IMR-90 (cell line): ENCODE data around the gene ALOX12. TPM values are rescaled to one million over a fixed set of nuclear protein-coding genes. Genes with fewer than 3 reads are reported as not detected.

Experiments
- ATAC-seq: fragments of 200-7000 bp; cut with Tn5 transposase; 2 replicates; pipeline ENCODE4 v1.9.1; 2020; ENCODE audit warnings: low read depth, mild to moderate bottlenecking, moderate library complexity
- BruUV-seq: library from RNA; stranded (reverse); fragments of 400-500 nt; replicated peaks from 2 replicates; lab custom pipeline; 2021; lab: Mats Ljungman, UMichigan
- CTCF ChIA-PET: fragments of 300-600 bp; formaldehyde crosslinking; extraction: SDS; loops from one replicate; lab custom pipeline; 2021; ENCODE audit warnings: antibody characterized with exemption; lab: Yijun Ruan, JAX
- POLR2A ChIA-PET: fragments of 300-600 bp; sonication (Branson Sonifier 250); formaldehyde crosslinking; loops from one replicate; lab custom pipeline; 2022; ENCODE audit warnings: antibody characterized with exemption; ENCODE audit not compliant: unreplicated experiment; lab: Charles Lee
- DNase-seq: peaks from one replicate; pipeline ENCODE4 v3.0.0; 2013
- H2AFZ ChIP-seq: replicated peaks from 2 replicates; pipeline ENCODE3; 2013; ENCODE audit warnings: low read length, mild to moderate bottlenecking; ENCODE audit not compliant: poor library complexity
- H2AK5ac ChIP-seq: 2 replicates; pipeline ENCODE4 v1.6.1; 2013; ENCODE audit warnings: low read depth, low read length, inconsistent platforms
- H2AK9ac ChIP-seq: replicated peaks from 2 replicates; pipeline ENCODE3; 2013; ENCODE audit warnings: mild to moderate bottlenecking, low read depth, low read length, moderate library complexity; ENCODE audit not compliant: poor library complexity
- H2BK120ac ChIP-seq: 2 replicates; pipeline ENCODE4 v1.6.1; 2013; ENCODE audit warnings: low read depth, low read length, inconsistent platforms
- H2BK15ac ChIP-seq: 3 replicates; pipeline ENCODE4 v1.6.1; 2013; ENCODE audit warnings: low read depth, low read length, inconsistent platforms
- H2BK20ac ChIP-seq: 2 replicates; pipeline ENCODE4 v1.6.1; 2013; ENCODE audit warnings: low read depth, mild to moderate bottlenecking, inconsistent platforms, low read length, moderate library complexity
- H2BK5ac ChIP-seq: 2 replicates; pipeline ENCODE4 v1.6.1; 2013; ENCODE audit warnings: mild to moderate bottlenecking, low read depth, low read length, inconsistent platforms; ENCODE audit not compliant: poor library complexity, severe bottlenecking
- H3K14ac ChIP-seq: replicated peaks from 2 replicates; pipeline ENCODE4 v1.6.1; 2013; ENCODE audit warnings: low read depth, low read length, inconsistent platforms
- H3K18ac ChIP-seq: 2 replicates; pipeline ENCODE4 v1.6.1; 2013; ENCODE audit warnings: low read depth, low read length, control low read depth
- H3K23ac ChIP-seq: 2 replicates; pipeline ENCODE4 v1.6.1; 2013; ENCODE audit warnings: low read depth, low read length, inconsistent platforms
- H3K27ac ChIP-seq: 2 replicates; pipeline ENCODE4 v1.5.1; 2013; ENCODE audit warnings: mild to moderate bottlenecking, control low read depth, low read length; ENCODE audit not compliant: insufficient read depth
- H3K27me3 ChIP-seq: 2 replicates; pipeline ENCODE4 v1.6.1; 2013; ENCODE audit warnings: low read length; ENCODE audit not compliant: control insufficient read depth, insufficient read depth
- H3K36me3 ChIP-seq: 2 replicates; pipeline ENCODE4 v1.6.1; 2013; ENCODE audit warnings: low read length, mixed read lengths; ENCODE audit not compliant: control insufficient read depth, insufficient read depth
- H3K4ac ChIP-seq: 2 replicates; pipeline ENCODE4 v1.6.1; 2013; ENCODE audit warnings: low read depth, low read length, inconsistent platforms
- H3K4me1 ChIP-seq: 2 replicates; pipeline ENCODE4 v1.6.1; 2013; ENCODE audit warnings: low read length, mixed read lengths; ENCODE audit not compliant: control insufficient read depth, insufficient read depth
- H3K4me2 ChIP-seq: 2 replicates; pipeline ENCODE4 v1.6.1; 2013; ENCODE audit warnings: low read depth, mild to moderate bottlenecking, control low read depth, low read length, moderate library complexity
- H3K4me3 ChIP-seq: 2 replicates; pipeline ENCODE4 v1.5.1; 2013; ENCODE audit warnings: low read depth, mild to moderate bottlenecking, control low read depth, low read length, moderate library complexity; ENCODE audit not compliant: insufficient read depth
- H3K56ac ChIP-seq: 2 replicates; pipeline ENCODE4 v1.6.1; 2013; ENCODE audit warnings: low read length, inconsistent platforms; ENCODE audit not compliant: insufficient read depth; ENCODE audit errors: extremely low read depth
- H3K79me1 ChIP-seq, 2 experiments: 2 replicates each; pipeline ENCODE4 v1.6.1; 2013; ENCODE audit warnings: low read length in 2 of 2, inconsistent platforms in 1 of 2, low read depth in 1 of 2
- H3K9ac ChIP-seq: 2 replicates; pipeline ENCODE4 v1.6.1; 2013; ENCODE audit warnings: low read depth, low read length, control low read depth
- H3K9me1 ChIP-seq: 2 replicates; pipeline ENCODE4 v1.6.1; 2013; ENCODE audit warnings: low read length, inconsistent platforms; ENCODE audit not compliant: insufficient read depth
- H3K9me3 ChIP-seq: 2 replicates; pipeline ENCODE4 v1.6.1; 2013; ENCODE audit warnings: low read length; ENCODE audit not compliant: control insufficient read depth, insufficient read depth
- H4K20me1 ChIP-seq: 2 replicates; pipeline ENCODE4 v1.6.1; 2013; ENCODE audit warnings: low read length, inconsistent platforms; ENCODE audit not compliant: insufficient read depth
- H4K5ac ChIP-seq: 2 replicates; pipeline ENCODE4 v1.6.1; 2013; ENCODE audit warnings: mild to moderate bottlenecking, low read depth, low read length, control low read depth
- H4K8ac ChIP-seq, 2 experiments: 2 replicates each; pipeline ENCODE4 v1.6.1; 2013; ENCODE audit warnings: low read depth in 2 of 2, low read length in 2 of 2, control low read depth in 1 of 2, inconsistent platforms in 1 of 2
- H4K91ac ChIP-seq: 2 replicates; pipeline ENCODE4 v1.6.1; 2013; ENCODE audit warnings: low read depth, low read length, inconsistent platforms; ENCODE audit not compliant: insufficient read depth
- BHLHE40 ChIP-seq: fragments of 150-350 bp; IDR thresholded peaks from 2 replicates; pipeline ENCODE4 v1.6.1; 2016; ENCODE audit warnings: mild to moderate bottlenecking, low read depth, low read length
- CEBPB ChIP-seq: IDR thresholded peaks from 2 replicates; pipeline ENCODE4 v1.6.1; 2012; ENCODE audit warnings: low read depth, low read length, improper control_type of control experiment
- CHD1 ChIP-seq: IDR thresholded peaks from 2 replicates; pipeline ENCODE4 v1.6.1; 2012; ENCODE audit warnings: low read depth, low read length, improper control_type of control experiment
- CTCF ChIP-seq: conservative IDR thresholded peaks from 2 replicates; pipeline ENCODE4 v1.5.1; 2012; ENCODE audit warnings: mild to moderate bottlenecking, low read depth, low read length, improper control_type of control experiment
- FOS ChIP-seq: fragments of 150-350 bp; IDR thresholded peaks from 2 replicates; pipeline ENCODE4 v1.6.1; 2016; ENCODE audit warnings: low read depth, low read length
- MAFK ChIP-seq: IDR thresholded peaks from 2 replicates; pipeline ENCODE4 v1.6.1; 2012; ENCODE audit warnings: low read depth, low read length, improper control_type of control experiment
- MXI1 ChIP-seq: IDR thresholded peaks from 2 replicates; pipeline ENCODE4 v1.6.1; 2012; ENCODE audit warnings: low read depth, mild to moderate bottlenecking, low read length, moderate library complexity, borderline replicate concordance
- NFE2L2 ChIP-seq: fragments of 150-350 bp; IDR thresholded peaks from 2 replicates; pipeline ENCODE4 v1.6.1; 2016; ENCODE audit warnings: low read depth, mild to moderate bottlenecking, low read length
- POLR2A ChIP-seq: IDR thresholded peaks from 2 replicates; pipeline ENCODE4 v1.6.1; 2012; ENCODE audit warnings: mild to moderate bottlenecking, low read depth, low read length
- RAD21 ChIP-seq: IDR thresholded peaks from 2 replicates; pipeline ENCODE4 v1.6.1; 2012; ENCODE audit warnings: low read length, improper control_type of control experiment
- RCOR1 ChIP-seq: IDR thresholded peaks from 2 replicates; pipeline ENCODE4 v1.6.1; 2012; ENCODE audit warnings: mild to moderate bottlenecking, low read length, improper control_type of control experiment; ENCODE audit not compliant: insufficient replicate concordance
- RFX5 ChIP-seq: IDR thresholded peaks from 2 replicates; pipeline ENCODE4 v1.8.0; 2012; ENCODE audit warnings: low read depth, mild to moderate bottlenecking, low read length, moderate library complexity
- SMC3 ChIP-seq: fragments of 150-350 bp; IDR thresholded peaks from 2 replicates; pipeline ENCODE4 v1.6.1; 2016; ENCODE audit warnings: low read depth, mild to moderate bottlenecking, antibody characterized with exemption, low read length, moderate library complexity
- WGBS, 2 experiments: methylation state at CpG; one replicate each; pipeline versions ENCODE4 v1.1.5 to v1.1.7; 2013; ENCODE audit warnings: missing lambda C conversion rate in 2 of 2; ENCODE audit not compliant: insufficient read length in 1 of 2; ENCODE audit errors: extremely low coverage in 2 of 2; 5-methylcytosine and 5-hydroxymethylcytosine counted together
- dilution Hi-C: fragments of 300-500 bp; cut with HindIII; formaldehyde crosslinking; loops from one replicate; pipeline ENCODE4 v1.14.3; 2018; ENCODE audit warnings: low sequenced_read_pairs; ENCODE audit not compliant: unreplicated experiment
- in situ Hi-C: fragments of 300-500 bp; cut with MboI; formaldehyde crosslinking; loops from 3 replicates; pipeline ENCODE4 v1.14.3; 2019; ENCODE audit warnings: low sequenced_read_pairs, inconsistent platforms, mixed read lengths
- intact Hi-C: fragments of 100-400 bp; cut with micrococcal nuclease; formaldehyde crosslinking; loops from 2 replicates; pipeline ENCODE4 v1.10.0; 2022
- polyA plus RNA-seq, 3 experiments: library from polyadenylated mRNA; depleted of rRNA; stranded (reverse); fragments of >200 nt; gene quantifications; 2 replicates each; pipeline ENCODE4 v1.2.3, GENCODE V29; 2012; ENCODE audit warnings: low replicate concordance in 1 of 3
- total RNA-seq: library from RNA; depleted of rRNA; stranded (reverse); fragments of >200 nt; gene quantifications from 2 replicates; pipeline ENCODE4 v1.2.3, GENCODE V29; 2012
- TF ChIP-seq, protein P1 (sequence below): fragments of 150-350 bp; IDR thresholded peaks from 2 replicates; pipeline ENCODE4 v1.6.1; 2017; ENCODE audit warnings: mild to moderate bottlenecking, antibody characterized with exemption, low read length, low read depth
- TF ChIP-seq, protein P2 (sequence below): fragments of 150-350 bp; IDR thresholded peaks from 2 replicates; pipeline ENCODE4 v1.6.1; 2016; ENCODE audit warnings: low read depth, mild to moderate bottlenecking, low read length, moderate library complexity, borderline replicate concordance

The ALOX12 gene
- total and polyA plus RNA-seq, 2 of the 4 experiments (the other 2 are of a cell fraction): 0.03 TPM; not detected in 1

- Histone ChIP-seq H4K8ac (peak overlapping the region; percentile 95 to 98), H3K56ac (peak overlapping the region; percentile 85), H4K20me1 (no peaks in the 10 kb centered on the region), H3K18ac (peak overlapping the region; percentile 80), H2BK15ac (peak overlapping the region; percentile 61; the same call in 1 of the 3 replicates), H2AFZ (peak overlapping the region; percentile 97), H2BK20ac (peak overlapping the region; percentile 41; the same call in 1 of the 2 replicates), H3K4ac (peak overlapping the region; percentile 90), H2AK9ac (peak overlapping the region; percentile 7), H2AK5ac (peak overlapping the region; percentile 46), H3K9me3 (no peaks in the 10 kb centered on the region), H3K23ac (peak overlapping the region; percentile 50), H3K27ac (peak overlapping the region; percentile 71), H3K14ac (peak overlapping the region; percentile 88), H3K4me2 (peak overlapping the region; percentile 82), H3K9ac (peak overlapping the region; percentile 61), H4K5ac (peak overlapping the region; percentile 92), H2BK5ac (peak overlapping the region; percentile 71), H2BK120ac (peak overlapping the region; percentile 53), H4K91ac (peak overlapping the region; percentile 91), H3K79me1 (peaks cover 5 to 17% of the 10 kb centered on the region in 2 experiments; a peak in 1 of 4 replicates), H3K36me3 (no peaks in the 10 kb centered on the region), H3K4me3 (peak overlapping the region; percentile 60), H3K9me1 (peaks cover 8% of the 10 kb centered on the region; the same call in 1 of the 2 replicates), H3K4me1 (peaks cover 8% of the 10 kb centered on the region; the same call in 1 of the 2 replicates), H3K27me3 (no peaks in the 10 kb centered on the region)
- ChIA-PET POLR2A (no interaction called here), CTCF (no interaction called here)
- no peak for ATAC-seq
- WGBS, 2 experiments: 22% methylated on average over 4 of the region's 7 CpGs; no CpG with 5 or more reads in 1 of the 2 experiments
- dilution Hi-C loops: no loop called here
- intact Hi-C loops: no loop called here
- DNase-seq: no peak
- no TSS peak for BruUV-seq
- in situ Hi-C loops: no loop called here
- TF ChIP-seq SMC3 (no peak), POLR2A (no peak), CTCF (no peak), BHLHE40 (no peak), RCOR1 (no peak), NFE2L2 (no peak), FOS (no peak), RAD21 (no peak), MAFK (no peak), MXI1 (no peak), CHD1 (no peak), RFX5 (no peak), CEBPB (no peak)
- TF ChIP-seq, protein P1, sequence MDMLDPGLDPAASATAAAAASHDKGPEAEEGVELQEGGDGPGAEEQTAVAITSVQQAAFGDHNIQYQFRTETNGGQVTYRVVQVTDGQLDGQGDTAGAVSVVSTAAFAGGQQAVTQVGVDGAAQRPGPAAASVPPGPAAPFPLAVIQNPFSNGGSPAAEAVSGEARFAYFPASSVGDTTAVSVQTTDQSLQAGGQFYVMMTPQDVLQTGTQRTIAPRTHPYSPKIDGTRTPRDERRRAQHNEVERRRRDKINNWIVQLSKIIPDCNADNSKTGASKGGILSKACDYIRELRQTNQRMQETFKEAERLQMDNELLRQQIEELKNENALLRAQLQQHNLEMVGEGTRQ: no peak
- TF ChIP-seq, protein P2, sequence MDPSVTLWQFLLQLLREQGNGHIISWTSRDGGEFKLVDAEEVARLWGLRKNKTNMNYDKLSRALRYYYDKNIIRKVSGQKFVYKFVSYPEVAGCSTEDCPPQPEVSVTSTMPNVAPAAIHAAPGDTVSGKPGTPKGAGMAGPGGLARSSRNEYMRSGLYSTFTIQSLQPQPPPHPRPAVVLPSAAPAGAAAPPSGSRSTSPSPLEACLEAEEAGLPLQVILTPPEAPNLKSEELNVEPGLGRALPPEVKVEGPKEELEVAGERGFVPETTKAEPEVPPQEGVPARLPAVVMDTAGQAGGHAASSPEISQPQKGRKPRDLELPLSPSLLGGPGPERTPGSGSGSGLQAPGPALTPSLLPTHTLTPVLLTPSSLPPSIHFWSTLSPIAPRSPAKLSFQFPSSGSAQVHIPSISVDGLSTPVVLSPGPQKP: no peak
Measured at GRCh38 chr17:7034955-7035590, 39.2 kb downstream of the ALOX12 start.
